K562 (cell line): ENCODE results near the gene BANP. TPM values are rescaled to one million over a fixed set of nuclear protein-coding genes. Genes with fewer than 3 reads are reported as not detected.

ENCODE experiments used
- ETV6 ChIP-seq, 3 experiments: fragments of 150-350 bp in 1 of 3; sonication (generic) in 1 of 3; formaldehyde crosslinking in 1 of 3; IDR thresholded peaks; 2 replicates each; pipeline versions ENCODE4 v1.6.1 to v1.8.0; 2014 to 2022; ENCODE audit warnings: borderline replicate concordance in 2 of 3, low read depth in 2 of 3, antibody characterized with exemption in 1 of 3, low read length in 1 of 3, mild to moderate bottlenecking in 1 of 3, missing genetic modification reagents in 1 of 3
- FOXP1 ChIP-seq: sonication (generic); formaldehyde crosslinking; IDR thresholded peaks from 2 replicates; pipeline ENCODE4 v1.8.0; 2022; ENCODE audit warnings: mild to moderate bottlenecking, missing genetic modification reagents
- HOMEZ ChIP-seq: fragments of 250-450 bp; sonication (Bioruptor Pico); IDR thresholded peaks from 2 replicates; pipeline ENCODE4 v1.4.0; 2020; ENCODE audit warnings: mild to moderate bottlenecking, moderate library complexity
- KHSRP ChIP-seq: fragments of 450-650 bp; IDR thresholded peaks from 2 replicates; pipeline ENCODE4 v1.6.1; 2017
- MYC ChIP-seq, 2 experiments: fragments of 250-450 bp in 1 of 2; sonication (Bioruptor Pico) in 1 of 2; IDR thresholded peaks; 2 replicates each; pipeline versions ENCODE4 v1.5.1 to v1.6.1; 2012 to 2021; ENCODE audit warnings: low read depth in 2 of 2, borderline replicate concordance in 1 of 2, improper control_type of control experiment in 1 of 2, low read length in 1 of 2, mild to moderate bottlenecking in 1 of 2, moderate library complexity in 1 of 2
- NCOA1 ChIP-seq: fragments of 450-650 bp; IDR thresholded peaks from 2 replicates; pipeline ENCODE4 v1.6.1; 2016; ENCODE audit warnings: low read depth
- PHF8 ChIP-seq: fragments of 200-600 bp; sonication (generic); IDR thresholded peaks from 2 replicates; pipeline ENCODE4 v1.6.1; 2012; ENCODE audit warnings: mixed run types, mild to moderate bottlenecking, inconsistent platforms, low read length, moderate library complexity, borderline replicate concordance
- PTRF ChIP-seq: fragments of 450-650 bp; IDR thresholded peaks from 2 replicates; pipeline ENCODE4 v1.6.1; 2016; ENCODE audit warnings: mild to moderate bottlenecking, missing genetic modification characterization, missing compliant biosample characterization
- RBM25 ChIP-seq: fragments of 200-400 bp; formaldehyde crosslinking; IDR thresholded peaks from 2 replicates; pipeline ENCODE4 v1.6.1; 2018; ENCODE audit warnings: low read length, low read depth, moderate library complexity; ENCODE audit not compliant: severe bottlenecking
- SIN3B ChIP-seq: fragments of 450-650 bp; IDR thresholded peaks from 2 replicates; pipeline ENCODE4 v1.6.1; 2017; ENCODE audit warnings: low read depth, mild to moderate bottlenecking, moderate library complexity
- THRAP3 ChIP-seq: fragments of 450-650 bp; IDR thresholded peaks from 2 replicates; pipeline ENCODE4 v1.6.1; 2016; ENCODE audit warnings: mild to moderate bottlenecking, inconsistent platforms, borderline replicate concordance
- ZHX1 ChIP-seq: fragments of 150-350 bp; conservative IDR thresholded peaks from 2 replicates; pipeline ENCODE4 v1.6.1; 2014; ENCODE audit warnings: low read length
- ZNF263 ChIP-seq: sonication (generic); formaldehyde crosslinking; IDR thresholded peaks from 2 replicates; pipeline ENCODE4 v1.8.0; 2022; ENCODE audit warnings: mild to moderate bottlenecking, missing genetic modification reagents, borderline replicate concordance
- ZNF644 ChIP-seq: fragments of 200-800 bp; sonication (Bioruptor generic); IDR thresholded peaks from 2 replicates; pipeline ENCODE4 v1.6.1; 2016; ENCODE audit warnings: low read depth, missing genetic modification characterization, missing compliant biosample characterization
- ZZZ3 ChIP-seq: fragments of 450-650 bp; IDR thresholded peaks from 2 replicates; pipeline ENCODE4 v1.6.1; 2016; ENCODE audit warnings: antibody characterized with exemption, mild to moderate bottlenecking, moderate library complexity
- polyA plus RNA-seq, 8 experiments: library from polyadenylated mRNA; depleted of rRNA in 4 of 8; stranded (reverse) in 5 of 8; unstranded in 3 of 8; fragments of >200 nt; fragmentation: Nextera tagmentation in 2 of 8; fragmentation: Illumina TruSeq in 1 of 8; extraction: Ambion mirVana in 2 of 8; extraction: Trizol in 1 of 8; gene quantifications; 2 replicates each; pipeline versions ENCODE4 v1.2.1 to v1.2.3, GENCODE V29; 2011 to 2014; ENCODE audit warnings: inconsistent platforms in 1 of 8, missing spikeins in 1 of 8
- total RNA-seq, 7 experiments: library from RNA; depleted of rRNA in 6 of 7; stranded (reverse); fragments of >200 nt in 6 of 7; fragmentation: Illumina TruSeq in 2 of 7; extraction: Trizol in 2 of 7; gene quantifications; 2 replicates each; pipeline versions ENCODE4 v1.2.1 to v1.2.3, GENCODE V29; 2011 to 2021; ENCODE audit warnings: low replicate concordance in 1 of 7
- TF ChIP-seq, protein P1 (sequence below): fragments of 450-650 bp; IDR thresholded peaks from 2 replicates; pipeline ENCODE4 v1.6.1; 2017; ENCODE audit warnings: antibody characterized with exemption, mild to moderate bottlenecking

Gene BANP
- total and polyA plus RNA-seq, 9 of the 15 experiments (the other 6 are each of a cell fraction or from before 2014, with no cell fraction given), result 4.6 to 22.1 (median 15.6) TPM

DNA sequence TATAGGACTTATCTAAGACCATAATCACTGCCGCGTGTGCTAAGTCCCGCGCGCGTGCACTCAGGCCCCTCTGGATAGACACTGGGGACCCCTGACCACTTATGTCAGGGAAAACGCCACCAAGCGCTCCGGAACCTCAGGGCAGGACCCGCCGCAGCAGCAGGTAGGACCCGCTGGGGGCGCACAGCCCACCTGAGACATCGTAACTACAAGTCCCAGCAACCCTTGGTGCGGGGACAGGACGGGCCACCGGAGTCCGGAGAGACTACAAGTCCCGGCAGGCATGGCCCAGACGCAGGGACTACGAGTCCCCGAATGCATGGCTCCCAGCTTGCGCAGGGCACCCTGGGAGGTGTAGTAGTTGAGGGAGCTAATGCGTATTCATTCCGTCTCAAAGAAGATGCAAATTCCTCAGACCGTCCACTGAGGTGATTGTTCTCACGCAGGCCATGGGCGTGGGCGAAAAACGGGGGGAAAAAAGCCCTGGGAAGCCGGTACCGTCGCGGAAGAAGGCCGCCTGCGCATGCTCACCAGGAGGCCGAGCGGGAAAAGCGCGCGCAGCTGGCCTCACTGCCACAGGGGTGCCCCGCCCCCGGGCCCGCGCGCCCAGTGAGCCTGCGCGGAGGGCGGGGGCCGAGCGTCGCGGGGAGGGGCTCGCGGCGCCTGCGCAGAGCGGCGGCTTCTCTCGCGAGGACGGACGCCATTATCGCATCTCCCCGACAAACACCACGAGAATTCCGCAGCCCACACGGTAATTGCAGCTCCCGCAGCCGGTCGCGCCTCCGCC lies at the start of gene BANP (continued):
- TF ChIP-seq SIN3B (peak; percentile 68), ZNF644 (tag) (peak; percentile 99), THRAP3 (no peak), HOMEZ (CRISPR knock-in tag) (no peak), PTRF (tag) (0 out of 2 replicates have a peak, but pooled peaks have one; percentile 11), ZHX1 (peak; percentile 96), MYC (IDR thresholded peaks at IDR 0.05; ENCODE audit: low read depth, low read length) (peak; percentile 67), MYC (CRISPR knock-in tag; IDR thresholded peaks at IDR 0.05; ENCODE audit: borderline replicate concordance, low read depth) (peak; percentile 74; the same call in 1 of the 2 replicates), ETV6 (IDR thresholded peaks at IDR 0.05; ENCODE audit: borderline replicate concordance in 1 of 2, low read depth in 2 of 2, low read length in 1 of 2) (0 out of 4 replicates have a peak, but pooled peaks of 1 of the 2 experiments have one; percentile 10), ETV6 (CRISPR knock-in tag; IDR thresholded peaks at IDR 0.05; ENCODE audit: borderline replicate concordance) (no peak), RBM25 (peak; percentile 99), NCOA1 (peak; percentile 96), ZZZ3 (no peak), KHSRP (no peak), ZNF263 (peak; percentile 93), PHF8 (peak; percentile 72), FOXP1 (CRISPR knock-in tag) (peak; percentile 93; the same call in 1 of the 2 replicates)
- TF ChIP-seq, protein P1, sequence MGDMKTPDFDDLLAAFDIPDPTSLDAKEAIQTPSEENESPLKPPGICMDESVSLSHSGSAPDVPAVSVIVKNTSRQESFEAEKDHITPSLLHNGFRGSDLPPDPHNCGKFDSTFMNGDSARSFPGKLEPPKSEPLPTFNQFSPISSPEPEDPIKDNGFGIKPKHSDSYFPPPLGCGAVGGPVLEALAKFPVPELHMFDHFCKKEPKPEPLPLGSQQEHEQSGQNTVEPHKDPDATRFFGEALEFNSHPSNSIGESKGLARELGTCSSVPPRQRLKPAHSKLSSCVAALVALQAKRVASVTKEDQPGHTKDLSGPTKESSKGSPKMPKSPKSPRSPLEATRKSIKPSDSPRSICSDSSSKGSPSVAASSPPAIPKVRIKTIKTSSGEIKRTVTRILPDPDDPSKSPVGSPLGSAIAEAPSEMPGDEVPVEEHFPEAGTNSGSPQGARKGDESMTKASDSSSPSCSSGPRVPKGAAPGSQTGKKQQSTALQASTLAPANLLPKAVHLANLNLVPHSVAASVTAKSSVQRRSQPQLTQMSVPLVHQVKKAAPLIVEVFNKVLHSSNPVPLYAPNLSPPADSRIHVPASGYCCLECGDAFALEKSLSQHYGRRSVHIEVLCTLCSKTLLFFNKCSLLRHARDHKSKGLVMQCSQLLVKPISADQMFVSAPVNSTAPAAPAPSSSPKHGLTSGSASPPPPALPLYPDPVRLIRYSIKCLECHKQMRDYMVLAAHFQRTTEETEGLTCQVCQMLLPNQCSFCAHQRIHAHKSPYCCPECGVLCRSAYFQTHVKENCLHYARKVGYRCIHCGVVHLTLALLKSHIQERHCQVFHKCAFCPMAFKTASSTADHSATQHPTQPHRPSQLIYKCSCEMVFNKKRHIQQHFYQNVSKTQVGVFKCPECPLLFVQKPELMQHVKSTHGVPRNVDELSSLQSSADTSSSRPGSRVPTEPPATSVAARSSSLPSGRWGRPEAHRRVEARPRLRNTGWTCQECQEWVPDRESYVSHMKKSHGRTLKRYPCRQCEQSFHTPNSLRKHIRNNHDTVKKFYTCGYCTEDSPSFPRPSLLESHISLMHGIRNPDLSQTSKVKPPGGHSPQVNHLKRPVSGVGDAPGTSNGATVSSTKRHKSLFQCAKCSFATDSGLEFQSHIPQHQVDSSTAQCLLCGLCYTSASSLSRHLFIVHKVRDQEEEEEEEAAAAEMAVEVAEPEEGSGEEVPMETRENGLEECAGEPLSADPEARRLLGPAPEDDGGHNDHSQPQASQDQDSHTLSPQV, result peak; percentile 93
